Ascending aorta (tissue), 2 donors: ENCODE results near the gene RAB8A. TPM values are rescaled to one million over a fixed set of nuclear protein-coding genes. Genes with fewer than 3 reads are reported as not detected.
A peak's percentile ranks its signal among the peaks of the same experiment; 100 is the strongest.

ENCODE experiments used
- DNase-seq, 2 donors: peaks; one replicate each; pipeline ENCODE4 v3.0.0-alpha.2; 2019; ENCODE audit warnings: low spot score in 2 of 2
- H3K27ac ChIP-seq, 2 donors: fragments of 200-600 bp; sonication (generic); one replicate each; pipeline ENCODE4 v1.5.1; 2016 to 2017; ENCODE audit warnings: mild to moderate bottlenecking in 1 of 2
- H3K27me3 ChIP-seq: fragments of 200-600 bp; sonication (generic); one replicate; pipeline ENCODE4 v1.5.1; 2017
- H3K36me3 ChIP-seq, 2 donors: fragments of 200-600 bp; sonication (generic); one replicate each; pipeline ENCODE4 v1.5.1; 2016
- H3K4me1 ChIP-seq, 2 donors: fragments of 200-600 bp; sonication (generic); one replicate each; pipeline ENCODE4 v1.5.1; 2016 to 2017; ENCODE audit warnings: mild to moderate bottlenecking in 1 of 2
- H3K4me3 ChIP-seq, 2 donors: fragments of 200-600 bp; sonication (generic); one replicate each; pipeline ENCODE4 v1.5.1; 2016 to 2017; ENCODE audit warnings: mild to moderate bottlenecking in 1 of 2
- H3K9me3 ChIP-seq, 2 donors: fragments of 200-600 bp; sonication (generic); one replicate each; pipeline ENCODE4 v1.5.1; 2016
- CTCF ChIP-seq, 3 experiments: fragments of 200-600 bp in 2 of 3; fragments of 450-650 bp in 1 of 3; sonication (generic) in 2 of 3; IDR thresholded peaks; one replicate each; pipeline ENCODE4 v1.5.1; 2016 to 2019; ENCODE audit warnings: antibody characterized with exemption in 3 of 3, mild to moderate bottlenecking in 1 of 3, moderate library complexity in 1 of 3
- intact Hi-C: fragments of 100-400 bp; cut with DNase I; formaldehyde crosslinking; loops from one replicate; pipeline ENCODE4 v1.15.1; 2023
- total RNA-seq: library from RNA; depleted of rRNA; stranded (reverse); fragments of >200 nt; gene quantifications from one replicate; pipeline ENCODE4 v1.1.0, GENCODE V29; 2016

The RAB8A gene
- total RNA-seq, 1 donor from 2014 or later: 35.1 TPM

- peaks cover 14 to 43% of the 10 kb centered on the region in 2 donors for H3K4me1 ChIP-seq
- intact Hi-C loops: no loop called here
- DNase-seq: peak; percentile 79 to 97
Measured at GRCh38 chr19:16076154-16076957, 35.3 kb upstream of the RAB8A start, which contains the start of gene TPM4. Gene TPM4, plus strand, starts transcription at chr19:16076495. Its CDS starts 71 bp downstream, at chr19:16076566.

GRCh38 chr19:16076958-16077611, 34.6 kb upstream of the RAB8A start:
- no peaks in the 10 kb centered on the region for H3K9me3 ChIP-seq
- peak overlapping the region; percentile 99 to 100 for H3K27ac ChIP-seq
- H3K4me3 ChIP-seq: peak overlapping the region; percentile 94 to 95
- intact Hi-C loops: no loop called here
- no peaks in the 10 kb centered on the region for H3K27me3 ChIP-seq
- TF ChIP-seq CTCF (IDR thresholded peaks at IDR 0.05): no peak
- peaks cover 10 to 43% of the 10 kb centered on the region in 2 donors for H3K4me1 ChIP-seq
- DNase-seq: peak in 1 of 2 donors; percentile 76
- peaks cover 23 to 59% of the 10 kb centered on the region in 2 donors for H3K36me3 ChIP-seq

More at GRCh38 chr19:16076154-16076957, 35.3 kb upstream of the RAB8A start, which contains the start of gene TPM4:
- Histone ChIP-seq H3K4me3 (peak within 1 kb of the TSS; percentile 94 to 95), H3K9me3 (no peaks in the 10 kb centered on the region), H3K27me3 (no peaks in the 10 kb centered on the region), H3K27ac (peak within 1 kb of the TSS; percentile 99 to 100), H3K36me3 (peaks cover 23 to 59% of the 10 kb centered on the region in 2 donors)
- TF ChIP-seq CTCF (IDR thresholded peaks at IDR 0.05): no peak

GRCh38 chr19:16077984-16078758, 33.5 kb upstream of the RAB8A start:
- intact Hi-C loops: no loop called here
- peak overlapping the region; percentile 99 to 100 for H3K27ac ChIP-seq
- TF ChIP-seq CTCF (IDR thresholded peaks at IDR 0.05): no peak
- no peaks in the 10 kb centered on the region for H3K9me3 ChIP-seq
- H3K36me3 ChIP-seq: peaks cover 32 to 62% of the 10 kb centered on the region in 2 donors
- DNase-seq: peak in 1 of 2 donors; percentile 75
- H3K4me3 ChIP-seq: peak overlapping the region; percentile 94 to 95
- H3K27me3 ChIP-seq: no peaks in the 10 kb centered on the region
- peaks cover 10 to 44% of the 10 kb centered on the region in 2 donors for H3K4me1 ChIP-seq

- intact Hi-C loops: loop anchor here (1.0 kb wide), 1 partner anchor 12 kb away; no protein-coding TSS in a partner anchor
- H3K36me3 ChIP-seq: peaks cover 38 to 62% of the 10 kb centered on the region in 2 donors
- H3K4me3 ChIP-seq: peak overlapping the region; percentile 94 to 95
- peak overlapping the region; percentile 99 to 100 for H3K27ac ChIP-seq
- no peaks in the 10 kb centered on the region for H3K27me3 ChIP-seq
- DNase-seq: peak in 1 of 2 donors; percentile 94
- H3K4me1 ChIP-seq: peaks cover 10 to 46% of the 10 kb centered on the region in 2 donors
- no peak for TF ChIP-seq CTCF (IDR thresholded peaks at IDR 0.05)
- no peaks in the 10 kb centered on the region for H3K9me3 ChIP-seq
Measured at GRCh38 chr19:16078759-16079707, 32.7 kb upstream of the RAB8A start.
